ENCODE data around the gene CDKN1A. TPM values are rescaled to one million over a fixed set of nuclear protein-coding genes. Genes with fewer than 3 reads are reported as not detected.

Gene CDKN1A
- total and polyA plus RNA-seq, 9 of the 15 experiments (the other 6 are each of a cell fraction or from before 2014, with no cell fraction given): 0.25 to 8.1 (median 5.1) TPM

DNA sequence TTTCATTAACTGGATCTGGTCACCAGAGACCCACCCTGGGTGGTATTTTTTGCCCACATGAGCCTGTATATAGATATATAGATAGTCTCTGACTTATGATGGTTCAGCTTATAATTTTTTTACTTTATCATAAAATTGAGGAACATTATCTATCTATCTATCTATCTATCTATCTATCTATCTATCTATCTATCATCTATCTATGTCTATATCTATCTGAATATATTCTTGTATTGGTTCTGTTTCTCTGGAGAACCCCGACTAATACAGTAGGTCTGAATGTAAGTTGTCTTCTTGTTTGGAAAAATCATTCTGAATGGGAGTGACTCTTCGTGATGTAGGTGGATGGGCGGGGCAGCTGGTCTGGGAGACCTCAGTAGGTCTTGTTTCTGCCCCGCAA is 13.3 kb upstream of the CDKN1A start:
- peaks cover 8 to 43% of the 10 kb centered on the region in 2 experiments; a peak in 4 of 5 replicates for H3K27me3 ChIP-seq (ENCODE audit: control insufficient read depth in 2 of 2, insufficient read depth in 2 of 2, low read length in 2 of 2)
- H3K27ac ChIP-seq (ENCODE audit: extremely low read depth, low read depth, low read length): no peak overlapping the region
- no peak for ATAC-seq
- H4K20me1 ChIP-seq (replicated peaks; ENCODE audit: control insufficient read depth, insufficient read depth, low read length): peaks cover 7% of the 10 kb centered on the region; the same call in 1 of the 2 replicates
- POLR2A ChIA-PET: no interaction called here
- peaks cover 18 to 19% of the 10 kb centered on the region in 2 experiments for H3K4me1 ChIP-seq (replicated peaks in 1 of 2; ENCODE audit: control insufficient read depth in 2 of 2, insufficient read depth in 2 of 2, low read length in 2 of 2)
- no peak for DNase-seq (ENCODE audit: extremely low read depth in 1 of 4, low spot score in 3 of 4)
- H3K9ac ChIP-seq (ENCODE audit: insufficient read depth in 1 of 2, low read depth in 2 of 2, low read length in 2 of 2): no peak overlapping the region
- no peaks in the 10 kb centered on the region for H3K36me3 ChIP-seq (ENCODE audit: control insufficient read depth, insufficient read depth, low read length)
- no peaks in the 10 kb centered on the region for H3K9me1 ChIP-seq (ENCODE audit: control insufficient read depth, insufficient read depth, low read length)
- in situ Hi-C loops (cut with MboI) (no loop called here), intact Hi-C loops (cut with micrococcal nuclease) (no loop called here)
- H2AFZ ChIP-seq (ENCODE audit: low read depth, low read length): no peak overlapping the region
- no peak for FAIRE-seq
- 11% methylated on average over 4 of the region's 4 CpGs for WGBS (ENCODE audit: insufficient coverage, low coverage, missing lambda C conversion rate)
- no TSS peak for BruUV-seq (replicated peaks)
- H3K4me2 ChIP-seq (ENCODE audit: insufficient read depth, low read length): no peak overlapping the region
- no peaks in the 10 kb centered on the region for H3K9me3 ChIP-seq (replicated peaks; ENCODE audit: control insufficient read depth, insufficient read depth, low read depth, low read length)
- CTCF ChIA-PET (ENCODE audit: low intra/inter-chr PET ratio): no interaction called here
- no peak overlapping the region for H3K4me3 ChIP-seq
- TF ChIP-seq GATAD2B (IDR thresholded peaks at IDR 0.05; ENCODE audit: borderline replicate concordance) (peak; percentile 83; the same call in 1 of the 2 replicates), GATA2 (CRISPR knock-in tag; IDR thresholded peaks at IDR 0.05) (0 out of 2 replicates have a peak, but pooled peaks have one; percentile 30), ZNF431 (CRISPR knock-in tag; IDR thresholded peaks at IDR 0.05) (no peak), DACH1 (IDR thresholded peaks at IDR 0.05; ENCODE audit: partially characterized antibody) (peak; percentile 98)
- TF ChIP-seq, protein P1, sequence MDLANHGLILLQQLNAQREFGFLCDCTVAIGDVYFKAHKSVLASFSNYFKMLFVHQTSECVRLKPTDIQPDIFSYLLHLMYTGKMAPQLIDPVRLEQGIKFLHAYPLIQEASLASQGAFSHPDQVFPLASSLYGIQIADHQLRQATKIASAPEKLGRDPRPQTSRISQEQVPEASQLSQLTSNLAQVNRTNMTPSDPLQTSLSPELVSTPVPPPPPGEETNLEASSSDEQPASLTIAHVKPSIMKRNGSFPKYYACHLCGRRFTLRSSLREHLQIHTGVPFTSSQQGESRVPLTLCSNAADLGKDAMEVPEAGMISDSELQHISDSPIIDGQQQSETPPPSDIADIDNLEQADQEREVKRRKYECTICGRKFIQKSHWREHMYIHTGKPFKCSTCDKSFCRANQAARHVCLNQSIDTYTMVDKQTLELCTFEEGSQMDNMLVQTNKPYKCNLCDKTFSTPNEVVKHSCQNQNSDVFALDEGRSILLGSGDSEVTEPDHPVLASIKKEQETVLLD (IDR thresholded peaks at IDR 0.05): peak; percentile 48; the same call in 1 of the 2 replicates
- H3K79me2 ChIP-seq (ENCODE audit: control insufficient read depth, insufficient read depth, low read length): no peaks in the 10 kb centered on the region

Data from K562 (cell line).